Pancreas (tissue), 10 donors: ENCODE measurements around the gene POLA1. TPM values are rescaled to one million over a fixed set of nuclear protein-coding genes. Genes with fewer than 3 reads are reported as not detected.

Experiments
- ATAC-seq, 4 donors: fragments of 200-7000 bp; cut with Tn5 transposase; one replicate each; pipeline versions ENCODE4 v1.8.0 to v1.9.1; 2020; ENCODE audit warnings: mild to moderate bottlenecking in 4 of 4, moderate library complexity in 4 of 4
- DNase-seq, 6 donors: peaks; one replicate each; pipeline ENCODE4 v3.0.0-alpha.2; 2020
- FAIRE-seq: peaks from 2 replicates; lab custom pipeline; 2012; peaks lifted over from hg19 to GRCh38; lab: Jason Lieb, UNC
- H3K27ac ChIP-seq, 4 donors: fragments of 200-600 bp; sonication (generic); 1 replicate in 3 of 4; 2 replicates in 1 of 4; pipeline versions ENCODE4 v1.5.0 to v1.8.0; 2020
- H3K27me3 ChIP-seq, 4 donors: fragments of 200-600 bp; one replicate each; pipeline ENCODE4 v1.8.0; 2021
- H3K36me3 ChIP-seq, 3 donors: fragments of 200-600 bp; sonication (generic) in 1 of 3; one replicate each; pipeline versions ENCODE4 v1.5.0 to v1.8.0; 2020 to 2021
- H3K4me1 ChIP-seq, 3 donors: fragments of 200-600 bp; one replicate each; pipeline ENCODE4 v1.8.0; 2021
- H3K4me3 ChIP-seq, 4 donors: fragments of 200-600 bp; sonication (generic) in 2 of 4; one replicate each; pipeline versions ENCODE4 v1.5.0 to v1.8.0; 2020 to 2021
- H3K9me3 ChIP-seq, 4 donors: fragments of 200-600 bp; one replicate each; pipeline ENCODE4 v1.8.0; 2021
- CTCF ChIP-seq, 4 donors: fragments of 200-600 bp; sonication (generic) in 3 of 4; IDR thresholded peaks; one replicate each; pipeline versions ENCODE4 v1.5.0 to v1.8.0; 2021; ENCODE audit warnings: antibody characterized with exemption in 4 of 4
- WGBS, 2 donors: extraction: QIAGEN DNeasy Blood & Tissue Kit; methylation state at CpG; one replicate each; pipeline ENCODE4 v1.1.7; 2013; 5-methylcytosine and 5-hydroxymethylcytosine counted together
- intact Hi-C, 3 donors: fragments of 100-400 bp; cut with DNase I; formaldehyde crosslinking; loops; one replicate each; pipeline versions ENCODE4 v1.11.1 to v1.14.2; 2022
- polyA plus RNA-seq, 2 donors: library from polyadenylated mRNA; stranded (reverse); fragments of 200-250 nt; gene quantifications; one replicate each; pipeline ENCODE4 v1.2.3, GENCODE V29; 2013
- total RNA-seq, 6 donors: library from RNA; stranded (reverse); fragmentation: NEBNext Ultra II Directional in 4 of 6; extraction: Animal tissue kit (Norgen Biotek cat#: 25700) in 4 of 6; gene quantifications; one replicate each; pipeline versions ENCODE4 v1.2.1 to v1.2.4, GENCODE V29; 2021 to 2023
- donor health status: healthy with polysubstance abuse.
- donor health status: DM: no; HTN: no; CAD: no; lungs with moderate emphysema.
- donor health status: DM: no; HTN: no; CAD: no.
- donor health status: control.
- donor health status: control.
- donor health status: Bipolar disorder and iron deficiency.
- donor health status: DM: yes; HTN: yes; CAD: no.
- donor health status: DM: no; HTN: no; CAD: no.
- donor health status: DM: no; HTN: no; CAD: no.
- donor health status: DM: yes; HTN: yes; CAD: no.

The POLA1 gene
- total and polyA plus RNA-seq, 8 donors: 1.4 to 6.1 (median 4.4) TPM

GRCh38 chrX:25002661-25003020 is 308.9 kb downstream of the POLA1 start:
- no peak for TF ChIP-seq CTCF (IDR thresholded peaks at IDR 0.05)
- 3 to 22% methylated on average over 26 to 33 of the region's 33 CpGs for WGBS, 2 donors
- intact Hi-C loops: no loop called here
- no peaks in the 10 kb centered on the region for H3K9me3 ChIP-seq
- no peaks in the 10 kb centered on the region for H3K36me3 ChIP-seq
- DNase-seq: no peak
- peaks cover 0 to 5% (median 2%) of the 10 kb centered on the region in 3 donors for H3K4me1 ChIP-seq
- H3K27ac ChIP-seq: no peak overlapping the region
- H3K27me3 ChIP-seq: peaks cover 0 to 28% (median 8%) of the 10 kb centered on the region in 4 donors
- no peak for FAIRE-seq
- ATAC-seq: peak in 1 of 4 donors; percentile 21
- peak overlapping the region in 2 of 4 donors; percentile 29 to 41 for H3K4me3 ChIP-seq

GRCh38 chrX:25003066-25003849 is 309.5 kb downstream of the POLA1 start:
- DNase-seq (peak in 4 of 6 donors; percentile 29 to 55 (median 38)), ATAC-seq (peak; percentile 55 to 74 (median 68)), FAIRE-seq (no peak)
- Histone ChIP-seq H3K4me3 (peak overlapping the region in 2 of 4 donors; percentile 29 to 41), H3K9me3 (no peaks in the 10 kb centered on the region), H3K27me3 (peaks cover 0 to 33% (median 10%) of the 10 kb centered on the region in 4 donors), H3K4me1 (peaks cover 0 to 5% (median 2%) of the 10 kb centered on the region in 3 donors), H3K36me3 (no peaks in the 10 kb centered on the region), H3K27ac (no peak overlapping the region)
- TF ChIP-seq CTCF (IDR thresholded peaks at IDR 0.05): no peak
- WGBS, 2 donors: 13 to 25% methylated on average over 40 of the region's 40 CpGs
- intact Hi-C loops: no loop called here

DNA sequence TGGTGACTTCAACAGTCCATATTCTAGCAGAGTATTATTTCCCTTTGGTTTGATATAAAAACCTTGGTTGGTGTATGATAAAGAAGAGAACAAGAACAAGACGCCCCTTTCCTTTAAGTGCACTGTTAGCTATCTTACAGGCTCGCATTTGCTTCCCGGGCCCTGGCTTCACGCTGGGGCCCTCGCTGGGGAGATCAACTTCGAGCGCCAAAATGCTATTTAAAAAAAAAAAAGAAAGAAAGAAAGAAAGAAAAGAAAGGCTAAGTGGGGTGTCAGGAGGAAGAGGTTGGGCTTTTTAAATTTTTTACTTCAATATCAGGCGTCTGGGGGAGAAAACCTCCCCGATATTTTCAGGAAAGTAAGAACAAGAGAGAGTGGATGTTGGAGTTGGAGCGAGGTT is 310.3 kb downstream of the POLA1 start:
- Histone ChIP-seq H3K27ac (no peak overlapping the region), H3K4me3 (no peak overlapping the region), H3K36me3 (no peaks in the 10 kb centered on the region), H3K4me1 (peaks cover 0 to 5% (median 2%) of the 10 kb centered on the region in 3 donors), H3K27me3 (peaks cover 0 to 41% (median 10%) of the 10 kb centered on the region in 4 donors), H3K9me3 (no peaks in the 10 kb centered on the region)
- DNase-seq: no peak
- ATAC-seq: no peak
- TF ChIP-seq CTCF (IDR thresholded peaks at IDR 0.05): no peak
- intact Hi-C loops: no loop called here
- 37 to 51% methylated on average over 10 of the region's 10 CpGs for WGBS, 2 donors
- no peak for FAIRE-seq

- no peaks in the 10 kb centered on the region for H3K9me3 ChIP-seq
- no peak for TF ChIP-seq CTCF (IDR thresholded peaks at IDR 0.05)
- H3K27ac ChIP-seq: no peak overlapping the region
- H3K27me3 ChIP-seq: peaks cover 0 to 46% (median 10%) of the 10 kb centered on the region in 4 donors
- H3K4me1 ChIP-seq: peaks cover 0 to 5% (median 2%) of the 10 kb centered on the region in 3 donors
- intact Hi-C loops: no loop called here
- no peak for FAIRE-seq
- H3K4me3 ChIP-seq: peak overlapping the region in 2 of 4 donors; percentile 9 to 31
- WGBS, 2 donors: 5 to 16% methylated on average over 59 of the region's 59 CpGs
- DNase-seq: peak in 1 of 6 donors; percentile 67
- no peaks in the 10 kb centered on the region for H3K36me3 ChIP-seq
- peak in 3 of 4 donors; percentile 13 to 31 (median 17) for ATAC-seq
These were observed 310.8 kb downstream of the POLA1 start for GRCh38 chrX:25004485-25005032.
